Loucy (cell line): Measurements from ENCODE around the gene ACOT12.

Experiments
- CTCF ChIP-seq: fragments of 200-600 bp; sonication (generic); conservative IDR thresholded peaks from 2 replicates; pipeline ENCODE4 v1.5.1; 2014; ENCODE audit warnings: mild to moderate bottlenecking, antibody characterized with exemption, low read length
- EZH2phosphoT487 ChIP-seq: fragments of 200-600 bp; IDR thresholded peaks from 2 replicates; pipeline ENCODE4 v1.6.1; 2018; ENCODE audit warnings: antibody characterized with exemption, mild to moderate bottlenecking, moderate library complexity, borderline replicate concordance

- TF ChIP-seq CTCF (no peak), EZH2phosphoT487 (no peak)
Measured at GRCh38 chr5:81334304-81335061, 59.5 kb downstream of the ACOT12 start.
